ENCODE results near the gene ZNF831. TPM values are rescaled to one million over a fixed set of nuclear protein-coding genes. Genes with fewer than 3 reads are reported as not detected.

The ZNF831 gene
- 0.17 TPM for total RNA-seq
- long read RNA-seq: 0 reads

GRCh38 chr20:59163631-59164530 is at the start of gene ZNF831:
Gene ZNF831, plus strand, starts transcription at chr20:59163821. Its CDS starts 27,199 bp downstream, at chr20:59191020.
- ATAC-seq: no peak
- DNase-seq: no peak
- intact Hi-C loops (cut with micrococcal nuclease): no loop called here

GRCh38 chr20:59117526-59117925 is 46.1 kb upstream of the ZNF831 start:
- intact Hi-C loops (cut with micrococcal nuclease): no loop called here
- ATAC-seq (no peak), DNase-seq (no peak)

- DNase-seq: no peak
- ATAC-seq: no peak
- intact Hi-C loops (cut with micrococcal nuclease): no loop called here
Measured at GRCh38 chr20:59118855-59119254, 44.8 kb upstream of the ZNF831 start.

- ATAC-seq (no peak), DNase-seq (no peak)
- intact Hi-C loops (cut with micrococcal nuclease): no loop called here
Measured at GRCh38 chr20:59120491-59120890, 43.1 kb upstream of the ZNF831 start.

GRCh38 chr20:59120919-59121318 is 42.7 kb upstream of the ZNF831 start:
- DNase-seq (no peak), ATAC-seq (no peak)
- intact Hi-C loops (cut with micrococcal nuclease): no loop called here

- DNase-seq: no peak
- intact Hi-C loops (cut with micrococcal nuclease): no loop called here
- no peak for ATAC-seq
Measured at GRCh38 chr20:59121714-59122565, 41.7 kb upstream of the ZNF831 start.

GRCh38 chr20:59122566-59122919 is 41.1 kb upstream of the ZNF831 start:
- no peak for ATAC-seq
- DNase-seq: no peak
- intact Hi-C loops (cut with micrococcal nuclease): no loop called here

- no peak for ATAC-seq
- intact Hi-C loops (cut with micrococcal nuclease): no loop called here
- DNase-seq: no peak
Measured at GRCh38 chr20:59123011-59123677, 40.5 kb upstream of the ZNF831 start.

GRCh38 chr20:59123678-59124255 is 39.9 kb upstream of the ZNF831 start:
- DNase-seq: no peak
- intact Hi-C loops (cut with micrococcal nuclease): no loop called here
- ATAC-seq: no peak

- intact Hi-C loops (cut with micrococcal nuclease): no loop called here
- ATAC-seq (no peak), DNase-seq (no peak)
Measured at GRCh38 chr20:59124296-59125029, 39.2 kb upstream of the ZNF831 start.

GRCh38 chr20:59125332-59125731 is 38.3 kb upstream of the ZNF831 start:
- DNase-seq (no peak), ATAC-seq (no peak)
- intact Hi-C loops (cut with micrococcal nuclease): no loop called here

- no peak for ATAC-seq
- no peak for DNase-seq
- intact Hi-C loops (cut with micrococcal nuclease): no loop called here
Measured at GRCh38 chr20:59125836-59126235, 37.8 kb upstream of the ZNF831 start.

GRCh38 chr20:59127839-59128238 is 35.8 kb upstream of the ZNF831 start:
- intact Hi-C loops (cut with micrococcal nuclease): no loop called here

GRCh38 chr20:59131551-59132285 is 31.9 kb upstream of the ZNF831 start:
- DNase-seq: no peak
- intact Hi-C loops (cut with micrococcal nuclease): no loop called here
- ATAC-seq: no peak

More at GRCh38 chr20:59127839-59128238, 35.8 kb upstream of the ZNF831 start:
- DNase-seq (no peak), ATAC-seq (no peak)

GRCh38 chr20:59134182-59134581 is 29.4 kb upstream of the ZNF831 start:
- ATAC-seq (no peak), DNase-seq (no peak)
- intact Hi-C loops (cut with micrococcal nuclease): no loop called here

- intact Hi-C loops (cut with micrococcal nuclease): no loop called here
- ATAC-seq (no peak), DNase-seq (no peak)
Measured at GRCh38 chr20:59135093-59135492, 28.5 kb upstream of the ZNF831 start.

- intact Hi-C loops (cut with micrococcal nuclease): no loop called here
- no peak for ATAC-seq
- no peak for DNase-seq
Measured at GRCh38 chr20:59136027-59136426, 27.6 kb upstream of the ZNF831 start.

GRCh38 chr20:59137532-59137931 is 26.1 kb upstream of the ZNF831 start:
- ATAC-seq: peak; percentile 99
- peak; percentile 85 for DNase-seq
- intact Hi-C loops (cut with micrococcal nuclease): no loop called here

All from left ventricle myocardium superior (tissue), 1 donor.